Measurements from ENCODE around the gene HNMT.
"Not testable (repeated sequence)": the region's sequence is repeated elsewhere in the genome, so short reads cannot be mapped to it uniquely, and the experiment has no call there.

HNMT gene

DNA sequence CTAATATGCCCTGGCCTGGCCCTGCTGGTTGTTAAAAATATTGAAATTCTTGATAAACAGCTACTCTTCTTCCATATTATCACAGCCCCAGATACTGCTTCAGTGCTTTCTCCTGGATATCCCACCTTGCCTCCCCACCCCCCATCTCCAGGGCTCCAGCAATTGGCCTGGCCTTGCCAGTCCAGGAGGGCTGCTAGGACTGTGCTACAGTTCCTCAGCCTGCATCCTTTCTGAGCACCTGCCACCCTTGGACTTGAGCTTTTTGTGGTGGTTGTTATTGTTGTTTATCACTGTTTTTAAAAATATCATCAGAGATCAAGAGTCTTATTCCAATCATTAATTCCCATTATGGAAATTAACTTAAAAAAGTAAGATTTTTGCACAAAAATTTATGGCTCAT is 13.5 kb downstream of the HNMT start:
- no peak for DNase-seq

DNA sequence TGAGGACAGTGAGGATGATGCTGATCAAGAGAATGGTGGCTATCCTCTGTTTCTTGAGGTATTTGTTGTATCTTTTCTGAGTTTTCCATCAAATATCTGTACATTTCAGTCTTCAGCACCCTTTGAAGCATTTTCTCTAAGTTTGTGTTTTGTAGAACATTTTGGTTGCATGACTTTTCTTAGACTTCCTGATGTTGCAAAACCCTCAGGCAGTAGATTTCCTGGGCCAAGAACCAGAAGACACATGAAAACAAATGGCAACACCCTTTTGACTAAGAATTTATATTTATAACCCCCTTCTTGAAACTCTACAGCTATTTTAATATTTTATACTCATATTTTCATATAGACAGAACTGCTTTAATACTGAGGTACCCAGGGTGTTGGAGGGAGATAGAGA is 16.2 kb downstream of the HNMT start:
- DNase-seq: no peak

DNA sequence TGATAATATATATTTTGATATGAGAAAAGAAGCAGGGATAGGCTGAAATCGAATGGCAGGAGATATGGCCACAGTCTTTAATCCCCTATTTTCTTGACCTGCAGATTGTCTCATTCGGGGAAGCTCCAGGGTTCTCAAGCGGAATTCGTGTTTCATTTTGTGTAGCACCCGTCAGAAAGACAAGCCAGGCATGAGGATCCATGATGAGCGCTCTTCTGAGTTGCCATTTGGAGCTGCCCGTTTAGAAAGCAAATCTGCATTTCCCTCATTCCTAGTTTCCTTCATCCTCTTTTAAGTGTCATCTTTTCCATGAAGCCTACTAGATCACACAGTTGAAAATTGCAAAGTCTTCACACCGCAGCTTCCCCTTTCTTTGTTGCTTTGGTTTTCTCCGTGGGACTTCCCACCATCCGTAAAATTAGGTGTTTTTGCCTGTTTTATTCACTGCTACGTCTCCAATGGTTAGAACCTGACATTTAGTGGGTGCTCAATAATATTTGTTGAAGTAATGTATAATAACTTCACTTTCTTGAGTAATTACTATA is 16.9 kb downstream of the HNMT start:
- DNase-seq: no peak

DNA sequence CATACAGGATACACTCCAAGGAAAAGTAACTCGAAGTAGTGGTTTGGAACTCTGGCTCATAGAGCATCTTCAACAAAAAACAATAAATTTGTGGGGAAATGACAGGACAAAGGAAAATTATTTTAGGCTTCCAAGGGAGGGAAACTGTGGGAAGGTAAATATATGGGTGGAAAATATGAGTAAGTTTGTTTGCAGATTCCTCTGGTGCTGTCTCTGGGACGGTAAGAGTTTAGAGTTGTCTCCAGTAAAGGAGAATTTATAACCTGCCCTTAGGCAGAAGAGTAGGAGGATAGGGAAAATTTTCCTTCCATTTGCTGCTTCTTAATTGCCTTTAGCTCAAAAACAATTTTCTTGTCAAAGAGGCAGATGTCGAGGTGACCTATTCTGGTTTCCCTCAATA is 19.3 kb downstream of the HNMT start:
- peak; percentile 21 for DNase-seq

DNA sequence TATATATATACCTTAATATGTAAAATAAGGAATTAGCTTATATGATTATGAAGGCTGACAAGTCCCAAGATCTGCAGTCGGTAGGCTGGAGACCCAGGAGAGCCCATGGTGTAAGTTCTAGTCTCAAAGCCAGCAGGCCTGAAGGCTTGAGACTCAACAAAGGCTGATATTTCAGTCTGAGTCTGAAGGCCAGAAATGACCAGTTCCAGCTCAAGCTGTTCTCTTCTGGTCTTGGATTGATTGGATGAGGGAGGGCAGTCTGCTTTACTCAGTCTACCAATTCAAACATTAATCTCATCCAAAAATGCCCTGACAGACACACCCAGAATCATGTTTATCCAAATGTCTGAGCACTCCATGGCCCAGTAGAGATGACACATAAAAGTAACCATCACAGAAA is 22.0 kb downstream of the HNMT start:
- no peak for DNase-seq

DNA sequence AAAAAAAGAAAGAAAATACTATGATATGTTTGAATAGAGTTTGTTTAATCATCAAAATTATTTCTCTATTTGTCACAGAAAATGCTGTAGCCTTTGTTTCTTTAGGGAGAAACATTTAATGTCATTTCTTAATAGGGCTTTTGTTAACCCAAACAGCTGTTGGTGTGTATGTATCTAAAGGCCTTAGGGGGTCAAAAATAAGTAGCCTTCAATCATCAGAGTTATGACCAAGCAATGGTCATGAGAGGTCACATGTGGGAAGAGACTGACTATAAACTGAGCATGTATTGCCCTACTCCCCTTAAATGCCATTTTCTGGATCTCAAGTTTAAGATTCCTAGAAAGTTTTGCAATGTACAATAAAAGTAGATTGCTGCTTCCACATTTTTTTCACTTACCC is 22.7 kb downstream of the HNMT start:
- no peak for DNase-seq

DNA sequence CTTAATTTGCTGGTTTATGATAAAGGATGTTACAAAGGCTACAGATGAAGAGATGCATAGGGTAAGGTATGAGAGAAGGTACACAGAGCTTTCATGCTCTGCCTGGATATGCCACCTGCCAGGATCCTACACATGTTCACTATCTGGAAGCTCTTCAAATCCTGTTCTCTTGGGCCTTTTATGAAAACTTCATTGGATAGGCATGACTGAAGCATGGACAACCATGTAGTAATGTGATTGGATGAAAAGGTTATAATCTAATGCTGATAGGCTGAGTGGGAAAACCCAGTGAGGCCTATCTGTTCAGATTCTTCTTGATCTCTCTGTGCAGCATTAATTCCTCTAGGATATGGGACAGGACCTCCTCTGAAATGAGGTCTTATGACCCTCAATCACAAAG is 26.8 kb downstream of the HNMT start:
- no peak for DNase-seq

DNA sequence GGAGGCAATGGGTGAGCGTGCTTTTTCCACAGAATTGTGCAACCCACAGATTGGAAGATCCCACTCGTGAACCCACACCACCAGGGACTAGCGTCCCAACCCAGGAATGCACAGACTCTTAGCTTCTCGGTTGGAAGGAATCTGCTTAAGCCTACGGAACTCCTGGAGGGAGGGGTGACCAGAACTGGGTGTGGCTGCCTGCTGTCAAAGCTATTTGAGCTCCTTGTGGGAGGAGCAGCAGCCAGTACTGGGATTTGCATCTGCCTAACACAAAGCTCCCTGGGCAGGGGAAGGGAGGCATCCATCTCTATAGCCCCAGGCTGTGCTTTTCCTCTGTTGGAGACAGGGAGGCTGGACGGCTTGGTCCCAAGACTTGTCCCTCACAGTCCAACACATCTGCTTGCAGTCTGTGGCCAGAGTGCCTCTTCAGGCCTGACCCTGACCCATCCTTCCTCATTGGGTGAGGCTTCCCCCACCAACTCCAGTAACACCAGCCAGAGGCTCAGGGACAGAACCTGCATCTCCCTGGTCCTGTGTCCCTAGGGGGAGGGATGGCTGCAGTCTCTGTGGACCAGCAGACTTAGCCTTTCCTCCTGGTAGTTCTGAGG is 27.9 kb downstream of the HNMT start:
- no peak for DNase-seq

DNA sequence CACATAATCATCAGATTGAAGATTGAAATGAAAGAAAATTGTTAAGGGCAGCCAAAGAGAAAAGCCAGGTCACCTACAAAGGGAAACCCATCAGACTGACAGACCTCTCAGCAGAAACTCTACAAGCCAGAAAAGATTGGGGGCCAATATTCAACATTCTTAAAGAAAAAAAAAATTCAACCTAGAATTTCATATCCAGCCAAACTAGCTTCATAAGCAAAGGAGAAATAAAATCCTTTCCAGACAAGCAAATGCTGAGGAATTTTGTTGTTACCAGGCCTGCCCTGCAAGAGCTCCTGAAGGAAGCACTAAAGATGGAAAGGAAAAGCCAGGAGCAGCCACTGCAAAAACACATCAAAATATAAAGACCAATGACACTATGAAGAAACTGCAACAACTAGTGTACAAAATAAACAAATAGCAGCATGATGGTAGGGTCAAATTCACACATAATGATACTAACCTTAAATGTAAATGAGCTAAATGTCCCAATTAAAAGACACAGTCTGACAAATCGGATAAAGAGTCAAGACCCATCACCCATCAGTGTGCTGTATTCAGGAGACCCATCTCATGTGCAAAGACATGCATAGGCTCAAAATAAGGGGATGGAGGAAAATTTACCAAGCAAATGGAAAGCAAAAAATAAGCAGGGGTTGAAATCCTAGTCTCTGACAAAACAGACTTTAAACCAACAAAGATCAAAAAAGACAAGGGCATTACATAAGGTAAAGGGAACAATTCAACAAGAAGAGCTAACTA is 29.6 kb downstream of the HNMT start:
- DNase-seq: not testable (repeated sequence)

DNA sequence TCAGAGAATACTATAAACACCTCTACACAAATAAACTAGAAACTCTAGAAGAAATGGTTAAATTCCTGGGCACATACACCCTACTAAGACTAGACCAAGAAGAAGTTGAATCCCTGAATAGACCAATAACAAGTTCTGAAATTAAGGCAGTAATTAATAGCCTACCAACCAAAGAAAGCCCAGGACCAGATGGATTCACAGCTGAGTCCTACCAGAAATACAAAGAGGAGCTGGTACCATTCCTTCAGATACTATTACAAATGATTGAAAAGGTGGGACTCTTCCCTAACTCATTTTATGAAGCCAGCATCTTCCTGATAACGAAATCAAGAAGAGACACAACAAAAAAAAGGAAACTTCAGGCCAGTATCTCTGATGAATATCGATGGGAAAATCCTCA is 31.1 kb downstream of the HNMT start:
- not testable (repeated sequence) for DNase-seq

DNA sequence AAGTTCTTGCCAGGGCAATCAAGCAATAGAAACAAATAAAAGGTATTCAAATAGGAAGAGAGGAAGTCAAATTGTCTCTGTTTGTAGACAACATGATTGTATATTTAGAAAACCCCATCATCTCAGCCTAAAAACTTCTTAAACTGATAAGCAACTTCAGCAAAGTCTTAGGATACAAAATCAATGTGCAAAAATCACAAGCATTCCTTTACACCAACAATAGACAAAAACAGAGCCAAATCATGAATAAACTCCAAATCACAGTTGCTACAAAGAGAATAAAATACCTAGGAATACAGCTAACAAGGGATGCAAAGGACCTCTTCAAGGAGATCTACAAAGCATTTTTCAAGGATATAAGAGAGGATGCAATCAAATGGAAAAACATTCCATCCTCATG is 31.9 kb downstream of the HNMT start:
- DNase-seq: not testable (repeated sequence)

DNA sequence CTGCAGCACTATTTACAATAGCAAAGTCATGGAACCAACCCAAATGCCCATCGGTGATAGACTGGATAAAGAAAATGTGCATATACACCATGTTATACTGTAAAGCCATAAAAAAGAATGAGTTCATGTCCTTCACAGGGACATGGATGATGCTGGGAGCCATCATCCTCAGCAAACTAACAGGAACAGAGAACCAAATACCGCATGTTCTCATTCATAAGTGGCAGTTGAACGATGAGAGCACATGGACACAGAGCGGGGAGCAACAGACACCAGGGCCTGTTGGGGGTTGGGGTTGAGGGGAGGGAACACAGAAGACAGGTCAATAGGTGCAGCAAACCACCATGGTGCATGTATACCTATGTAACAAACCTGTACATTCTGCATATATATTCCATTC is 33.5 kb downstream of the HNMT start:
- DNase-seq: no peak

DNA sequence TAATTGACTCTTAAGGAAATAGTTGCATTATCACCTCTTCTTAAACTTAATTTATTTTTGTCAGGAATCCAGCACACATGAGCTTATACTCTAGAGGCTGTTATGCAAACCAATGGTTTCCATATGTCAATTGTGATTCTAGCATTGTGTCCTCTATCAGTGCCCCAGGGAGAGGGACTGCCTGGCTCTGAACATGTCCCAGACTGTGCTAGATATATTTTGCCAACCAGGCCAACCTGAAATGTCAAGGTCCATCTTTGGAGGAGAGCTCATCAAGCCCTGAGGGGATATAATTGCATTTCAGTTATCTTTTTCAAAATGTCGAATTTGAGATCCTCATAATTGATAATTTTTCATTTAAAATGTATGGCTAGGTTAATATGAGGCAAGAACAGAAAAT is 34.2 kb downstream of the HNMT start:
- DNase-seq: no peak

DNA sequence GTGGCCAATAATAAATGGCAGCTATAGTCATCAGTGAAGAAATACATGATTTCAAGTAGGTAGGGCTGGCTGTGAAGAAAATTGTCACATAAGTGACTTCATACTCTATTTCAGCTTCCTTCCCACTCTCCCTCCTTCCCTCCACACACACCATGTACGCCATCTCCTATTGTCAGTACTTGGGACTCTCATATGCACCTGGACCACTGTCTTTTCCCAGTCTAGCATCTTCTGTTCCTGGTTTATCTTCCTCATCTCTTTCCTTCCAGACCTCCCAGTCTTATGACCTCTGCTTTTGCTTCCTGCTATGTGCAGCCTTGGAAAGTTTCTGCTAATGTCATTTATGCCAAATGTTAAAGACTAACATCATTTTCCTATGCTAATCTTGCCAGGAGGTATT is 35.0 kb downstream of the HNMT start:
- no peak for DNase-seq

DNA sequence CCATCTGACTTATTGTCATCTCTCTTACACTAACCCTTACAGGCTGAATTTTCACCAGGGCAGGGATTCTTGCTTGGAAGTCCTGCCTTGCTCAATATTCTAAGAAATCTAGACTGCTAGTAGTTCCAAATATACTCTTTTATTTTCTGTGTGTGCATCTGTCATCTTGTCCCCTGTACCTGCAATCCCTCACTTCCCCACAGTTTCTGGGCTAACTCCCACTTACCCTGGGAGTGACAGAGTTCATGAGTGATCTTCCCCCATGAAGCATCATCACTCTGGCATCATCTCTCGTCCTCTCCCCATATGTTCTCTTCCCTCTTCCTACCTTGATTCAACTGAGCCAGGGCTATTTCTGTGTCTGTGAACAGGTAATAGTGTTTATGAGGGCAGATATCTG is 35.7 kb downstream of the HNMT start:
- DNase-seq: no peak

DNA sequence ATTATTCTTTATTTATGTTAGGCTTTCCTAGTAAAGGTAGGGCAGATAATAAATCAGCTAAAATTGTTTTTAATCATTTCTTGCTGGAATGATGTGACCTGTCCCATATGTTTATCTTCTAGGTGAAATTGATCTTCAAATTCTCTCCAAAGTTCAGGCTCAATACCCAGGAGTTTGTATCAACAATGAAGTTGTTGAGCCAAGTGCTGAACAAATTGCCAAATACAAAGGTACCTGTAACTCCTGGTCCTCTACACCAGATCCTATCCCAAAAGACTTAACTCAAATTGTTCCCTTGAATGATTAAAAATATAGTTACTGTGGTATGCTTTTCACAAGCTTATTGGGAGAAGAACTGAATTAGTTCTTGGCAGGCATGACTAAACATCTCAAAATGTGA is 36.5 kb downstream of the HNMT start:
- no peak for DNase-seq

DNA sequence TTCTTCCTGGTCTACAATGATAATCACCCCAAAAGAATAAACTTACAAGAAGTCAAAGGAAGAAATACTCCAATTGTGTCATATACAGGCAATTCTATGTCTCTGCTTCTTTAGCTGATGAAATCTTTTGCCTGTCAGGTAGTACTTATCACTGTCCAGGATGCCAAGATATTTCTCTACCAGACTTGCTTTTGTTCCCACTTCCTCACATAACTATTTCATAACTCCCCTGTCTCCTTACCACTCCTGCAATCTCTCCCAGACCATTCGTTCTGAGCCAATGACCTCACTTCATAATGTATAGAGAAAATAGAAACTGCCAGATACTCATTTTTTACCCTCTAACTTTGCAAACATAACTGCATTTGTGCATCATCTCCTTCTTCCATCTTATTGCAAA is 39.1 kb downstream of the HNMT start:
- no peak for DNase-seq

DNA sequence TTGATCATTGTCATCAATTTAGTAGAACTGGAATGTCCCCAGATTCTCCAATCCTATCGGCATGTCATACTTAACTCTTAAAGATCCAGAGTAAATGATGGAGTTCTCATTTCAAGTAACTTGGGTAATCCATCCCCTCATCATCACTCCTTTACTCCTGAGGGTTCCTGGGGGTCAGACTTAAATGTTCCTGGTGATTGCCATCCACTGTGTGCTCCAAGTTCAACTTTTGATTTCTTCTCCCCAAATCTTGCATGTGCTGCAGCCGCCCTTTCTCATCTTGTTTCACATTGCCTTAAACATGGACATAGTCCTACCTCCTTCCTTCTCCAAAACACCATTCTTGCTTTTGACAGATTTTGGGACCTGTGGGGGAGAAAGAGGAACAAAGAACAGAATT is 43.2 kb downstream of the HNMT start:
- DNase-seq: no peak

DNA sequence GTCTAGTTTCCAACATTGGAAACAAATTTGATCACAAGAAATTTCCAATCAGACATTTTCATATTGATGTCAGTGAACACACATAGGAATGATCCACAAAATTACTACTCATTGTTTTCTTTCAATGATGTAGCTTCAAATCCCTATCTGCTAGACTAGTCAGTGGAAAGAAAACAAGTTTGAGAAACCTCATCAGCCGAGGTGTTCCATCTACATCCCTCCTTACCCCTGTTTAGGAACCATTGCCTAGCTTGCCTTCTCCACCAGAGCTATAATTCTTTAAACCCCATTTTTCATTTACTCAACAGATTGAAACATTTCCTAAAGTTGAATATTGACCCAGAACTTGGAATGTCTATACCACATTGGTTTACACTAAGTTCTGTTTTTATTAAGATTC is 45.3 kb downstream of the HNMT start:
- no peak for DNase-seq

DNA sequence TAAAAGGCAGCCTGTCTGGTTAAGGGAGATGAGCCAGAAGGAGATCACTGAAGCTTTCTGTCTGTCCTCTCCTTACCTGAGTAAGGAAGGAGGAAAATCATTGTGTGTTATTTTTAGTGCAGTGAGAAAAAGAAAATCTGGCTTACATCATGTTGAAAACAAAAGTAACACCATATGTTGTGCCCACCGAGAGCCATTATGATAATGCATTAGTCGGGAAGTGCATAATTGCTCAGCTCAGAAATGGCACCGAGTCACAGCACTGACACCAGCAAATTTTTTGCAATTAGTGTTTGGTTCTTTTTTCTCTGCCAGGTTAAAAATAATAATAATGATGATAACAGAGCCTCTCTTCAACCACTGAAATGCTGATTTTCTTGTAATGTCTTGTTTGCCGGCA is 46.6 kb downstream of the HNMT start:
- DNase-seq: peak; percentile 30

DNA sequence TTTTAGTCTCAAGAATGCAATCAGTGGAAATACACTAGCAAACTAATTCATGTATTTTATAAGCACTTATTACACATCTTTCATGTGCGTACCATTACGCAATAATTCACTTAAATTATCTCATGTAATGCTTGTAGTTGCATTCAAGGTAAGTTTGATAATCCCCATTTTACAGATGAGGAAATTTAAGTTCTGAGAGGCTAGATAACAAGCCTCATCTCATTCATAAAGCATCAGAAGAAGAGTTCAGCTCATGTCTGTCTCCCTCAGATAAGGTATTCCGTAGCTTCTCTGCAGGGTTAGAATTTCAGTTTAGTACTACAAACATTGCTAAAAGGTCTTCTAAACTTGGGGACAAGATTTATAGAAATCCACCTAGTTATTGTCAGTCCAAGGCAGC is 47.8 kb downstream of the HNMT start:
- no peak for DNase-seq

DNA sequence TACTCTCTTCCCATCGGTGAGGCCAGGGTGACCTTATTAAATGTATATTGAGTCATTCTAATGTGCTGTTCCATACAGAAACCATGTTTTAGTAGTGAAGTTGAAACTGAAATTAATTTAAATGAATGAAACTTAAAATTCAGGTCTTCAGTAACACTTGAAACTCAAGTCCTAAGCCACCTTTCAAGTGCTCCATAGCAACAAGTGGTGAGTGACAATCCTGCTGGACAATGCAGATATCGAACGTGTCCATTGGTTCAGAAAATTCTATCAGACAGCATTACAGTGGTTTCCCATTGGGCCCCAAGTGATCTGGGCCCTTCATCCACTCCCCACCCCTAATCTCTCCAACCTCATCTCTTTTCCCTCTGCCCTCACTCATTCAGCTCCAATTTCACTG is 48.7 kb downstream of the HNMT start:
- DNase-seq: no peak

DNA sequence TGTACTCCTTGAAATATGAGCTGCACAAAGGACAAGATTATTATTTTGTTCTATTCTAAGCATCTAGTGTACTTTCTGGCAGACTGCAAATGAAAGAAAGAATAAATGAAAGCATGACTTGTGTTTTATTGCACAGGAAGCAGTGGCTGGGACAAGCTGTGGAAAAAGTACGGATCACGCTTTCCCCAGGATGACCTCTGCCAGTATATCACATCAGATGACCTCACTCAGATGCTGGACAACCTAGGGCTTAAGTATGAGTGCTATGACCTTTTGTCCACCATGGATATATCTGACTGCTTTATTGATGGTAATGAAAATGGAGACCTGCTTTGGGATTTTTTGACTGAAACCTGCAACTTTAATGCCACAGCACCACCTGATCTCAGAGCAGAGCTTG is 49.4 kb downstream of the HNMT start:
- no peak for DNase-seq

DNA sequence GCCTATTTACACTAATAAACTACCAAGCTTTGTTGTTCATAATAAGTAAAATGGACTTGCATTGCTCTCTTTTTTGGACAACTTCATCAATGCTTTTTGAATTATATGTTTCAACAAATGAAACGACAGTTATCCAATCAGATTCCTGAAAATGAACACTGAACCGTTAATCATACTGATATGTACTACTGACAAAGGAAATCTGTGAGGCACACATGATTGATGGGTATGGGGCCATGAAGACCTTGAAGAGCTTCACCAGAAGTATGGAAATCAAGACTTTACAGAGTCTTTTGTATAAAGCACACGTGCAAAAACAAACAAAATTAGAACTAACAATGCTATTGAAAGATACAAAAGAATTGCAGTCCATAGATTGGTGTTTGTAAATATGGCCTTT is 51.2 kb downstream of the HNMT start:
- DNase-seq: peak; percentile 55
